Hypothalamus (tissue), 51 donors: ENCODE results near the gene PLAC9.
A peak's percentile ranks its signal among the peaks of the same experiment; 100 is the strongest.

Experiments
- DNase-seq, 51 donors: peaks; one replicate each; lab custom pipeline; 2025; lab: John Stamatoyannopoulos, UW

Gene PLAC9

DNA sequence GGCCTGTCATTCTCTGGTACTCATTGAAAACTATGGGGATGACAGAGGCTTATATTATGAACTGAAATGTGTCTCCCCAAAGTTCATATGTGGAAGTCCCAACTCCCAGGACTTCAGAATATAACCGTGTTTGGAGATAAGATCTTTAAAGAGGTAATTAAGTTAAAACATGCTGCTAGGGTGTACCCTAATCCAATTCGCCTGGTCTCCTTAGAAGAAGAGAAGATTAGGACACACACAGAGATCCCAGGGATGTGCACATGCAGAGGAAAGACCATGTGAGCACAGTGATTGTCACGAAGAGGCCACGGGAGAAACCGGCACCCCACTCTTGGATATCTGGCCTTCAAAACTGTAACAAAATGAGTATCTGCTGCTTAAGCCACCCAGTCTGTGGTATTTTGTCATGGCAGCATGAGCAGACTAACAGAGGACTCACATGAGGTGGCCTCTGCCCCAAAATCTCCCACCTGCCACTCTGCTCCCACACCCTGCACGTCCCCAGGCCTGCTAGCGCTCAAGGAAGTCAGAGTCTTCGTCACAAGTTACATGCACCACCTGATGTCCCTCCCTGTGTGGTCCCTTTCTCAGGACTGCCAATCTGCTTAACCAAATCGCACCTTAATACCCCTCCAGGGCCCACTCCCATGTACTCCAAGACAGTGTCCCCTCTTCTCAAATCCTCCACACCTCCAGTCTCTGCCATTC lies 26.8 kb downstream of the PLAC9 start:
- no peak for DNase-seq

DNA sequence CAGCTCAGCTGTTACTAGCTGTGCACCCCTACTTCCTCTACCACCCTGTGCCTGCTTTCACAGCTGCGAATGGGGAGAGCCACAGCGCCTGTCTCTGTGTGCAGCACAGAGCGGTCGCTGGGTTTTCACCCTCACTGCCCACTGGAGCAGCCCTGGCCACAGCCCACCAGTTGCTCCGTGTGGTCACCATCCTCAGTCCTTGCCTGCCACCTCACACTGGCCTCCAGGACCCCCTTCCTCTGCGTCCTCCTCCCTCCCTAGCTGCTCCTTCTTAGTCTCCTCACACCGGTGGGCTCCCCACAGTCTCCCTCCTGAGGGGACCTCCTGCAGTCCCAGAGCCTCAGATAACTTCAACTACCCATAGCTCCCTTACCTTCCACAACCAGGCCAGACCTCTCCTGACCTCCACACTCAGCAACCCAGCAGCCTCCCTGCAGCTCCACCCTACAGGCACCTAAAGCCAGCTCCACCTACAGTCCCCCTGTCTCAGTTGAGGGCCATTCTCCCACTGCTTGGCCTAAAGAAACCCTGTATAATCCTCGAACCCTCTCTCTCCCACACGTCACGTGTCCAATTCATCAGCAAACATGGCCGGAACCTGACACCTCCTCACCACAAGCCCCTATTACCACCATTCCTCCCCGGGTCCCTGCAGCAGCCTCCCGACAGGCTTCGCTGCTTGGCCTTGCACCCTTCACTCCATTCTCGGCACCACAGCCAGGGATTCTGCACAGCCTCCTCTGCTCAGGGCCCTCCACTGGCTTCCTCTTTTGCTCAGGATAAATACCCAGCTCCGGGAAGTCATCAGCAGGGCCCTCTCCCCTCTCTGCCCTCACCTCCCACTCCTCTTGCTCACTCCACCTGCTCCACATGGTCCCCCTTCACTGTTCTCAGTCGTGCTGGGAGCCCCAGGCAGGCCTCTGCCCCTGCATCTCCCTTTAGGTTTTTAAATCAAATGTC lies 28.1 kb downstream of the PLAC9 start:
- no peak for DNase-seq

DNA sequence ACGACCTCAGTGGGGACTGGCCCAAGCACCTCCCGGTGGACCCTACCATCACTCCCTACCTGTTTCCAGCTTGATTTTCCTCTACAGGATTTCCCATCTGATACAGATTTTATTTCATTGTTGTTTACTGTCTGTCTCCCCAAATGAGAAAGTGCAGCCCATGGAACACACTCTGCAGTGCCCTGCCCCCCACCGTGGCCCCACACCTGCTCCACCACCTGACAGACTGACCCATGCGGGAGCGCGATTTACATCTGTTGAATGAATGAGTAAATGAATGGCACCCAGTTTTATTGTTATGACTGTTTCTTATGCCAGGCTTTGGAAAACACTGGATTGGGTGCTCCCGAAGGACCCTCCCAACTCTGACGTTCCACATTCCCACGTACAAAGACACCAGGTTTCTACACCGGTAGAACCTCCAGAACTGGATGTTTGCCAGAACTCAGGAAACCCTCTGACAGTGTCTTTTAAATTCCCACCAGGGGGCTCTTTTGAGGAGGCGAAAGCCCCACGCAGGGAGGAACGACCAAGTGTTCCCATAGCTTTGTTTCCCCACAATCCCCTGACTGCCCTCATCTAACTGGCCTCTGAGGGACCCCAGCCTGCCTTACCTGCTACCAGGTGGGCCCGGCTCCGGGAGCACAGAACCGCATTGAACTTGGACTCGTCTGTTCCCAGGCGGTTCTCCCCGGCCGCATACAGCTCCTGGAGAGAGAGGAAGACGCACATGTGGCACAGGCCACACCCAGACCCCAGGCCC lies 29.0 kb downstream of the PLAC9 start:
- no peak for DNase-seq

DNA sequence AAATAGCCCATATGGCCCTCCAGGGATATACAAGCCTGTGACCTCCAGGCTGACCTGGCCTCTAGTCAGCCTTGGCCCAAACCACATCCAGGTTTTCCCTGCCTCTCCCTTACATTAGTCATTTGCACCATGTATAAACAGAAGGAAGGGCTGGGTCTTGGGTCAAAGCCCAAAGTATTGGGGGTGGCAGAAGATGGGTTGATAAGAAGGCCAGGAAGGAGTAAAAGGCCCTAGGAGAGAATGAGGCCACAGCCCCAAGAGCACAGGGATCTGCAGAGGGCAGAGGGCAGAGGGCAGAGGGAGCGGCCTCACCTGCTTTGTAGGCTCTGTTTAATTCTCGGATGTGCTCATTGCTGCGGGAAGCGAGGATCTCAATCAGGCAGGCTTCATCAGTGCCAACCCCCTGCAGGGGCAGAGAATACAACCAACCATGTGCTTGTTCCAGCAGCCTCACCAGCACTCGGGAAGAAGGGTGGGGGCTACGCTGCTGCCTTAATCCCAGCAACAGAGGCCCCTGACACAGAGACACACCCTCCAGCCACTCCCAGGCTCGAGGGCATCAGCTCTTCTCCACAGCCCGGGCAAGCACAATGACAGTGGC lies 31.3 kb downstream of the PLAC9 start:
- no peak for DNase-seq

DNA sequence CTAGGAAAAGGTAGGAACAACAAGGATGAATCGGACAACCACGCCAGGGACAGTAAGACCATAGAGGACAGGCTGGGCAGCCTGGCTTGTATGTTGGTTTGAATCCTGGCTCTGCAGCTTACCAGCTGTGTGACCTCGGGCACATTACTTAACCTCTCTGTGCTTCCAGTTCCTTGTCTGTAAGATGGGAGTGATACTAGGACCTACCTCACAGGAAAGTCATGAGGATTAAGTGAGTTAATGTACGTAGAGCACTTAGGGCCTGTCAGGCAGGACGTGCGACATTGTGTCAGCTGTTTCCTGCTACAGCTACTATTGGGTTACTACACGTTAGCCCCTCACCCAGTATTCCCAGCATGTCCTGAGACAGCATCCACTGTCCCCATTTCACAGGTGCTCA lies 32.1 kb downstream of the PLAC9 start:
- DNase-seq: no peak

DNA sequence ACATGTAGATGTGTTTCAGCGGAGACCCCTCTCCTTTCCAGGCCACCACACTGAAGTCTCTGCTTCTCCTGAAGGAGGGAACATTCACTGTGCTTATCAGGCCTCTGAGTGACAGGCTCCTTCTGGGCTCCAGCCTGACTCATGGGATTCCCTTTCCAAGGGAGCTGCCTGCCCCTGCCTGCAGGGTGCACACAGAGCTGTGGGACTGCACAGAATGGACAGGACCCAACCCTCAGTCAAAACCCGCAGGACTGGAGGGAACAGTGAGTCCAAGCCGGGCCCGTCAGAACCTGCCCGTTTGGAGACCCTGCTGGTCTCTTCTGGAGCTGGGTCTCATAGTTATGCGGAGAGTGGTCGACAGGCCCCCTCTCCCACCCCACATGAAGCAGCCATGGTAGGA lies 32.6 kb downstream of the PLAC9 start:
- DNase-seq: no peak

DNA sequence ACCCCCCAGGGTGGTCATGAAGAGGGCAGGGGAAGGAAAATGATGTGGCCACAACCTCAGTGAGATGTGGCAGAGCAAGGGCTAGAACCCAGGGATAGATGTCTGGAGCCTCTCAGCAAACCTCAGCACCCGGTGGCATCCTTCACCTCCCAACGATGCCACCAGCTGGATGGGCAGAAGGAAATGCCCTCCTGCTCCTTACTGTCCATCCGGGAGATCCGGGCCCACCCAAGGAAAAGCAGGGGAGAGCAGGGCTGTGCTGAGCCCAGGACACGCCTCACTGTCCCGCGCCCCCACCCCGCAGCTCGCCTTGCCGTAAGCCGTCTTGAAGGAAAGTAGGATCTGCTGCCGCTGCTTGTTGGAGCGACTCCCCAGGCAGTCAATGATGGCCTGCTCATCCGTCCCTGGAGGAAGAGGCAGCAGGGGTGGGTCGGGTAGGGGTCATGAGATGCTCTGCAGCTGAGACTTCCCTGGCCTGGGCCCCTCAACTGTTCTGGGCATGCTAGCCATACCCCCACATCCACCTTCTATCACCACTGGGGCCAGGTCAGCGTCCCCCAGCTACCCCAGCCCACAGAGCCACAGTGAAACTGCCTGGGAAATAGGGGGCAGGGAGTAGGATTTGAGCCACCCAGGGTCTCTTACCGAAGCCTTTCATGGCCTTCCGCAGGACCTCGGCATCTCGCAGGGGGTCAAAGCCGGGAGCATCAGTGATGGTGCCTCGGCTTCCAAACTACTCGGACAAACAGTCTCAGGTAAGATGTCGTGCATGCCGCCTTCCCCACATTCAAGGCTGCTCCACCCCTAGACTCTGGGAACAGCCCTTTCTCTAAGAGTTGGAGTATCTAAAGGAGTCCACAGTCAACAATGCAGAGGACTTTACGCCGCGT lies 34.3 kb downstream of the PLAC9 start:
- DNase-seq: no peak

DNA sequence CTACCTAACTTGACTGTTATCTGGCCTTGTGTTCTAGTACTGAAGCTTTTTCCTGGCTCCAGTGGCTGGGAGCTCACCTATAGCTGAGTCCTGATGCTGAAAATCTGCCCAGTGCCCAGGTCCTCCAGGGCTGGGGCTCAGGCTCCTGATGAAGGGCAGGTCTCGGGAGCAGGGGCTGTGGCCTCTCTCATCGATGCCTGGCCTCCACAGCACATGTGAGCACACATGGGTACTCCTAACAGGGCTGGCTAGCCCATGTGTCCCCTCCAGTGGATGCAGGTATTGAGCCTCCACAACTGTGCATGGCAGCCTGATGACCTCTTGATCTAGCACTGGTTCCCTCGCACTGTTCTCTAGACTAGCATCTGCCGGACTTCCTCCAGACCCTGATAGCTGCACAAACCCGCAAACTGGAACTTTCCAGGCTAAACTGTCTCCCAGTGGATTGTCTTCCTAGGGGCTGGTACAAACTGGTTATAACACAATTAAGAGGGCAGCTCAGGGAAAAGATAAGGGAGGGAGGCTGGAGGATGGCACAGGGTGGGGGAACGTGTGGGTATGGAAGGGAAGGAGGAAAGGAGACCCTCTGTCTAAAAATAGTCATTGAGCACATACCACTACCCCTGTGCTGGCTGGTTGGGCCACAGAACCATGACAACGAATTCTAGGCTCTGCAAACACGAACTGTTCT lies 35.1 kb downstream of the PLAC9 start:
- no peak for DNase-seq

DNA sequence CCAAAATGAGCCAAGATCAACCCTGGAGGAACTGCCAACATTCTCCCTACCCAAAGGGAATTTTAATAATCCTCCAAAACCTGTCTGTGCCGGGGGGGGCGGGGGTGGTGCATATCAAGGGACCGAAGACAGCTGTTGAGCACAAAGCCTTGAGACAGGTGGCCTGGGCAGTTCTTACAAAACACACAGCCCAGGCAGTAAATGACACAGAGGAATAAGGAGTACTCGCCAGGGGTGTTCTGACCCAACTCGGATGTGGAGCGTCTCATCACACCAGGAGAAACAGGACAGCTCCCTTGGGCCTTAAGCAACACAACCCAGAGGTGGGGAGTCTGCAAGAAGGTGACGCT lies 35.6 kb downstream of the PLAC9 start:
- peak in 1 of 51 donors; percentile 10 for DNase-seq

DNA sequence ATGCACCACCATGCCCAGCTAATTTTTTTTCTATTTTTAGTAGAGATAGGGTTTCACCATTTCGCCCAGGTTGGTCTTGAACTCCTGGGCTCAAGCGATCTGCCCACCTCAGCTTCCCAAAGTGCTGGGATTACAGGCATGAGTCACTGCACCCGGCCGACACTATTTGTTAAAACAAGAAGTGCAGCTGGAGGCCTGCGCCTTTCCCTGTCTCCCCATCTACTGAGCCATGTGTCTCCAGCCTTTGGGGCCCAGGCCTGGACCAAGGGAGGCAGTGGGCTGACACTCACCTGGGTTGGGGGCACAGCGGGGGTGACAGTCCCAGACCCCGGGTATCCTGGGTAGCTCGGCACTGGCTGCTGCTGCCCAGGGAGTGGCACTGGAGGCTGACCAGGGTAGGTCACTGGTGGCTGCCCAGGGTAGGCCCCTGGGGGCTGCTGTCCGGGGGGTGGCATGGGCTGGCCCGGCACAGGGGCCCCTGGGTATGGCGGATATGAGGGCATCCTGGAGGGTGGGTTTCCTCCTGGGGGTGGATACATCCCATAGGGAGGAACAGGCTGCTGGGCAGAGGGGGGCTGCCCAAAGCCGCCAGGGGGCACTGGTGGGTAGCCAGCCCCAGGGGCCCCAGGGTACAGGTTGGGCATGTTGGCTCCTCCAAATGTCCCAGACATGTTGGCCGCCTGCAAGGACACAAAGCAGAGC lies 36.3 kb downstream of the PLAC9 start:
- no peak for DNase-seq

DNA sequence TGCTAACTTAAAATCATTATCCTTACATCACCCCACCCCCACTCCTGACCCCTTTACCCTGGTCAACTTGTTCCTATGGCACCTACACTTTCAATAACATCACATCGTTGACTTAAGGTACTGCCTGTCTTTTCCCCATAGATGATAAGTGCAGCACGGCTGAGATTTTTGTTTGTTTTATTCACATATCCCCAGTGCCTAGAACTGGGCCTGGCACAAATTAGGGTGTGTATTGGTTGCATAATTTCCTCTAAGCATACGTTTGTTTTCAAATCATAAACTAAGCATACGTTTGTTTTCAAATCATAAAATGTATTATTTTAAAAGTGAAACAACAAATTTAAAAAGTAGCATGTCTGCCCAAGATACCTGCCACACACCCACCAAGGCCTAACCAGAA lies 37.5 kb downstream of the PLAC9 start:
- no peak for DNase-seq

DNA sequence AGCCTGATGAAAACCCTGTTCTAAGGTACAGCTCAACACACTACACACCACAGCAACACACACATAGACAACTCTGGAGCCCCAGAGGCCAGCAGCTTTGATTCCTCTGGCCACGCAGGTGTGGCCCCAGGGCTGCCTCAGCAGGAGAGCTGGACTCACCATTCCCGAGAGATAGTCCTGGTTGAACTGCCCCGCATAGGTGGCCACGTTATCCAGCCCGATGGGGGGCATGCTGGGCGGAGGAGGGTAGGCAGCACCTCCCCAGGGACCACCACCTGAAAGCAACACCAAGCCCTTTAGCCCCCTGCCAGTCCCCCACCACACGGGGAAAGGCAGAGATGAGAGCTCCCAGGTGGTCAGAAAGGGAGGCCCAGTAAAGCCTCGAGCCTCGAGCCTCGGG lies 38.1 kb downstream of the PLAC9 start:
- no peak for DNase-seq

DNA sequence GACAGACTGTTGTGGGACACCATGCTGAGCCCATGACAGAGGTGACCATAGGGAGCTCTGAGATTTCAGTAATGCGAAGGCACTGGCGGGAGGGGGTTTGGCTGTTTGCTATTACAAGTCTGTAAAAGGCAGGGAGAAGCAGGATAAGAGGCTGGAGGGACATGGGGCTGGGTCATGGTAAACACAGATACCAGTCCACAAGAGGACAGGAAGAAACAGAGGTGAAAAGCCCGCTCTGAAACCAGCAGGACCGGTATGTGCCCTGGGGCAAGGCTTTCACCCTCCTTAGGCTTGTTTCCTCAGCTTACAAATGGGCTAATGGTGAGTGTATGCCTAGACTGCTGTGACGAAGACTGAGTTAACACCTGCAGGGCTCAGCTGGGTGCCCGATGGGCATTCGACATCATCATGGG lies 38.7 kb downstream of the PLAC9 start:
- DNase-seq: no peak

DNA sequence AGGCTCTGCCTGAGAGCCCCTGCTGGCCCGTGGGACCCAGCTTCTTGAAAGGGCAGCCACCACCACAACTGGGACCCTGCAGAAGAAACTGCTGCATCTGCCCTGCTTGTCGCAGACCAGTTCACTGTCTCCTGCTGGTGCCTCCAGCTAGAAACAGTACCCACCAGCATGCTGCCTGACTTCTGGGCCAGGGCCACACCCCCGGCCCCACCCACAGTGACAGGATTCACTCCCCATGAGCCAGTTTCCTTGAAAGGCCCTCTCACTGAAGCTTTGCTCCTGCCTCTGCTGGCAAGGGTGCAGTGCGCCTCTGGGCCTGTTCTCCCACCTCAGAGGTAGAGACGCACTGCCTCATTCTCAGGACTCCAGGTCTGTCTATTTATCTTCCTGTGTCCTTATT lies 40.4 kb downstream of the PLAC9 start:
- no peak for DNase-seq

DNA sequence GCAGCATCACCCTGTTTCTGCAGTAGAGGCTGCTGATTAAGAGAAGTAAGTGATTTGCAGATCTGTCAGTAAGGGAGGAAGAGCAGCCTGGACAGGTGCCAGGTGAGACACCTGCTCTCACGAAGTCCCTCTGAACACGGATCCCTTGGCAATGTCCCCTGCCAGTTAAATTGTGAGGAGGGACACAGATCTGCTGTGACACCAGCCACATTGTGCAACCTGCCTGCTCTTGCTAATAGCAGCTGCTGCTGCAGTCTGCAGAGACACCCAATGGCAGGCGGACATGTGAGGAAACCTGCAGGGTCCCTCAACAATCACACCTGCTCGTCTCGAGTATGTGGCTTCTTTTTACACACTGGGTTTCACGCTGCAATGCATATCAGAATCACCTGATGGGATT lies 40.9 kb downstream of the PLAC9 start:
- DNase-seq: no peak

DNA sequence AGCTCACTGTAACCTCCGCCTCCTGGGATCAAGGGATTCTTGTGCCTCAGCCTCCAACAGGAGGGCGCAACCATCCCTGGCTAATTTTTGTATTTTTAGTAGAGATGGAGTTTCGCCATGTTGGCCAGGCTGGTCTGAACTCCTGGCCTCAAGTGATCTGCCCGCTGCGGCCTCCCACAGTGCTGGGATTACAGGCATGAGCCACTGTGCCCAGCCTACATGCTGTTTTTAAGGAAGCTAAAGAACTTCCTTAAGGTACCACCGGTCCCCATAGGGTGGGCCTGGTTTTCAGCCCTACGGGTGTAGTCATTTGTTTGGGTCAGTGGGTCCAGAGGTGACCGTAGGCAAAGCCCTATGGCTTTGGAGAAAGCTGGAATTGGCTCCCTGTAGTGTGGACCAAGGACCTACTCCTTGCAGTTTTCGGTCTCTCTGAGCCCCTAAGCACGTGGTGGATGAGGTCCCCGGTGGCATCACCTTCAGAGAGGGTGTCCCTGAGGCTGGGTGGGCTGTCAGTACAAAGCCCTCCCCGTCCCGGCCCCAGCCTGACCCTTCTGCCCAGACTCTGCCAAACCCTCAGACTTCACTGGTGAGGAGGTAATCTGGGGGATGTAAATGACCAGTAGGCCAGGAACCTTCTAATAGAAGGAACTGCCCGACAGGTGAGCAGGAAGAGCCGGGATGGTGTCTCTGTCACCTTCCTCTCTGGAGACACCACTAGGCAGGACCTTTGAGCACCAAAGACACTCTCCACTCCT lies 42.3 kb downstream of the PLAC9 start:
- no peak for DNase-seq

DNA sequence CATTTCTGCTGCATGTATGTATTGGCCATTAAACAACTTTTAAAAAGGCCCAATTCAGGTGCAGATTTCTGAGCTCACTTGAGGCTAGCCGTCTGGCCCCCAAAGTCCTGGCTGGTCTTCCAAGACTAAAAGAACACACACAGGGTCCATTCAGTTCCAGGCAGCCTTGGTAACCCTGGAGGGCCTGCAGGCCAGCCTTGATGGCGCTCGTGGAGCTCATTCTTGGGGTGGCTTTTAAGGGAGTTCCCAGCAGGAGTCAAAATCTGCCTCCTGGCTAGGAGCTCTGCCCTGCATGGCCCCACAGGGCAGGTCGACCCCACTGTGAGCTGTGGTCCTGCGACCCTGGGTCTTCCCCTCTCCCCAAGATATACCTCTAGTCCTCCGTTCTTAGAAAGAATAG lies 44.0 kb downstream of the PLAC9 start:
- DNase-seq: no peak
